ENCODE data around the gene B4GALT5.

B4GALT5 gene

DNA sequence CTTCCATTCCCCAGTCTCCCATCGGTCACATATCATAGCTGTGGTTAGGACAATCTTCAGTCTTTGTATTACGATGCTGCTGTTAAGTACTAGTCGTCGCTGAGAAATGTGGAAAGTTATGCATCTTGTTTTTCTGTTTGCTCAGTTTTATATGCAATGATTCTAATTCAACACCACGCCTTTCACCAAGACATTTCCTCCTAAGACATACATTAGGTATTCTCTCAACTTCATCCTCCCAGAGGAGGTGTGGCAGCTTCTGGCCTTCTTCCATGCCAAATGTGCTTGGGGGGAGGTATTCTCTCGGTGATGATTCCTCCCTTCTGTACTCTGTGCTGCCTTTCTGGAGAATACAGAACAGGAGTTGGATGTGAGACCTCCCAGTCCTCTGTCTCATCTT, 66.1 kb downstream of the B4GALT5 start:
- Histone ChIP-seq H3K27ac (no peak overlapping the region), H3K4me3 (no peak overlapping the region)
- DNase-seq (ENCODE audit: low spot score): no peak
- TF ChIP-seq, protein P1, sequence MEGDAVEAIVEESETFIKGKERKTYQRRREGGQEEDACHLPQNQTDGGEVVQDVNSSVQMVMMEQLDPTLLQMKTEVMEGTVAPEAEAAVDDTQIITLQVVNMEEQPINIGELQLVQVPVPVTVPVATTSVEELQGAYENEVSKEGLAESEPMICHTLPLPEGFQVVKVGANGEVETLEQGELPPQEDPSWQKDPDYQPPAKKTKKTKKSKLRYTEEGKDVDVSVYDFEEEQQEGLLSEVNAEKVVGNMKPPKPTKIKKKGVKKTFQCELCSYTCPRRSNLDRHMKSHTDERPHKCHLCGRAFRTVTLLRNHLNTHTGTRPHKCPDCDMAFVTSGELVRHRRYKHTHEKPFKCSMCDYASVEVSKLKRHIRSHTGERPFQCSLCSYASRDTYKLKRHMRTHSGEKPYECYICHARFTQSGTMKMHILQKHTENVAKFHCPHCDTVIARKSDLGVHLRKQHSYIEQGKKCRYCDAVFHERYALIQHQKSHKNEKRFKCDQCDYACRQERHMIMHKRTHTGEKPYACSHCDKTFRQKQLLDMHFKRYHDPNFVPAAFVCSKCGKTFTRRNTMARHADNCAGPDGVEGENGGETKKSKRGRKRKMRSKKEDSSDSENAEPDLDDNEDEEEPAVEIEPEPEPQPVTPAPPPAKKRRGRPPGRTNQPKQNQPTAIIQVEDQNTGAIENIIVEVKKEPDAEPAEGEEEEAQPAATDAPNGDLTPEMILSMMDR (IDR thresholded peaks at IDR 0.05): no peak

DNA sequence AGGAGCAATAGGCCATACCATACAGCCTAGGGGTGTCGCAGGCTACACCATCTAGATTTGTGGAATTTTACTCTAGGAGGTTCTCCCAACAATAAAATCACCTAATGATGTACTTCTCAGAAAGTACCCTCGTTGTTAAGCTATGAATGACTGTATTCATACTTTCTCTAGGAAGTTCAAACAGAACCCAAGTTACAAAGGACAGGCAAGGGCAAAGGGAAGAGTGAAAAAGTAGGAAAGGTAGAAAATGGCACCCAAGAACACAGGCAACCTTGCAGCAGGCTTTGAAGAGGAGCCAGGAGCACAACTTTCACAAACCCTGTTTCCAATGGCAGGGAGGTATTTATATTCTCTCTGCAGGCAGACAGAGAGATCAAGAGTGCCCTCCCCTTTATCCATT, 67.2 kb downstream of the B4GALT5 start:
- TF ChIP-seq, protein P1 (IDR thresholded peaks at IDR 0.05): no peak
- DNase-seq (ENCODE audit: low spot score): no peak
- Histone ChIP-seq H3K27ac (no peak overlapping the region), H3K4me3 (no peak overlapping the region)

DNA sequence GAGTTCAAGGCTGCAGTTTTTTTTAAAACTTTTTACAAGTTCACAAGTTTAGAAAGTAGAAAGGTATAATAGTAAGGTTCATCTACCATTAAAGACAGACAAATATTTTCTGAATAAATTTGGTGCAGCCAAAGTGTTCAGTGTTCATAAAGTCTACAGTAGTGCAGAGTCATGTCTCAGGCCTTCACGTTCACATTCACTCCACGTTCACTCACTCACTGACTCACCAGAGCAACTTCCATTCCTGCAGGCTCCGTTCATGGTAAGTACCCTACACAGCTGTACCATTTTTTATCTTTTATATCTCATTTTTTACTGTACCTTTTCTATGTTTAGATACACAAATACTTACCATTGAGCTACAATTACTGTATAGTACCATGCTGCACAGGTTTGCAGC, 67.6 kb downstream of the B4GALT5 start:
- H3K27ac ChIP-seq: no peak overlapping the region
- DNase-seq (ENCODE audit: low spot score): no peak
- H3K4me3 ChIP-seq: no peak overlapping the region
- TF ChIP-seq, protein P1 (IDR thresholded peaks at IDR 0.05): no peak

DNA sequence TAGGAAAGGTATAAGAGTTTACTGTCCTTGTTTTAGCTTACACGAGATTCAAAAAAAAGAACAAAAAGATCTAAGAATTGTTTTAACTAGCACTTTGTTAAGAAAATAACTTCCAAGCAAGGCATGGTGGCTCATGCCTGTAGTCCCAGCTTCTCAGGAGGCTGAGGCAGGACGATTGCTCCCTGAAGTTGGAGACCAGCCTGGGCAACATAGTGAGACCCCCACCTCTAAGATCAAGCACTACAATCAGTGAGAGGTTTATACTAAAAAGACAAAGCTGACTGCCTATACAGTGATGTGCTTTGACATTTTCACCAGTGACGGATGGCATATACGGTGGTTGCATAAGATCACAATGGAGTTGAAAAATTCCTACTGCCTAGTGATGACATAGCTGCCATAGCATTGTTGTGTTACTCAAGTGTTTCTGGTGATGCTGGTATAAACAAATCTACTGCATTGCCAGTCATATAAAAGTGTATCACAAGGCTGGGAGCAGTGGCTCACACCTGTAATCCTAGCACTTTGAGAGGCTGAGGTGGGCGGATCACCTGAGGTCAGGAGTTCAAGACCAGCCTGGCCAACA, 68.6 kb downstream of the B4GALT5 start:
- DNase-seq (ENCODE audit: low spot score): no peak
- Histone ChIP-seq H3K4me3 (no peak overlapping the region), H3K27ac (no peak overlapping the region)
- TF ChIP-seq, protein P1 (IDR thresholded peaks at IDR 0.05): no peak

DNA sequence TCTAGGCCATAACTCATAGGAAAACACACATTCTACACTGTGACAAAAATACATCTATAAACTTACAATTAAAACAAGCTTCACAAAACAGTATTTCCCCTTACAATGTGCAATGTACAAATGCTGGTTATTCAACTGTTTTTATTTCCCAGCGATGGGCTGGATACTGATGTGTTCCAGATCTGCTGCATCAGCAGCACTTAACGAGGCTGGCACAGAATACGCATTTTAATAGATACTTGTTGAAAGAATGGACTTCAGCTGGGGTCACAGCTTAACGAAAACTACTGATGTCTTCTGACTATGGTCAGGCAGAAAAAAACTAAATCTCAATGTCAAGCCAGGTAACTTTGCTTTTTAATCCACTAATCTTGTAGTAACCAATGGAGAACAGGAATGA, 70.9 kb downstream of the B4GALT5 start:
- H3K4me3 ChIP-seq: no peak overlapping the region
- TF ChIP-seq, protein P1 (IDR thresholded peaks at IDR 0.05): no peak
- DNase-seq (ENCODE audit: low spot score): no peak
- H3K27ac ChIP-seq: no peak overlapping the region

DNA sequence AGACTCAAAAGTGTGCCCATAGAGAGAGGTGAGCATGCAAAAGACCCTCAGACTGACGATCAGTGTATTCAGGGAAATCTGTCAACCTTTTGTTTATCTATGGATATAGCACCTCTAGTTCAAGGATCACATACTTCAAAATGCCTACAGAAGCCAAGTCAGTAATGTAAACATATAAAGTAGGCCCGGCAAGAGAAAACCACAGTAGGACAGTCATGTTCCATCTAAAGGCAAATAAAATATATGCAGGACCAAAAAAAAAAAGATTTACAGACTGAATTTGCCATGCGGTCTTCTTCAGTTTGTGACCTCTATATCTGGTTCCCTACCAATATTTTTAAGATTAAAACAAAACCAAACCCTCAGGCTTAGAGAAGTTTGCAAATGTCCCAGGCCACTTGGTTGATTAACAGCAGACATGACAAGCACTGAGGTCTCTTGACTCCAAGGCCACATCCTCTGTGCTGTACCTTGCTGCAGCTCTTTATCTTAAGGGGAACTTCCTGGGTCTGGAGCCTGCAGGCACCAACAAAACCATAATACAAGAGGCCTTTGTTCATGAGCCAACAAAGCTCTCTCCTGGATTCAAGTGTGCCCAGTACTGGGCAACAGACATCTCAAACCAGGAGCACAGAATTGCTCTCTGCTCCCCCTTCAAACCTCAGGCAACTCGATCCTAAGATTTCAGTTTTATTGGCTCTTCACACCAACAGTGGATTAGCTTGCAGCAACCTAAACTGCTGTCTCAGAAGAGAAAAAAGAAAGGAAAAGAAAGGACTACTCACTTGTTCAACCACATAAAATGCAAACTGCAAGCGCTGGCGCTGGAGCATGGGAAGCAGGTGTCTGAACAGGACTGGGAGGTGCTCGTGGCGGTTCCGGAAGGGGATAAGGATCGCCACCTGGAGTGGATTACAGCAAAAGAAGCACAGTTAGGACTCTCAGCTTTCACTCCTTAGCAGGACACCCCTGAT, 71.7 kb downstream of the B4GALT5 start:
- TF ChIP-seq, protein P1 (IDR thresholded peaks at IDR 0.05): no peak
- no peak overlapping the region for H3K4me3 ChIP-seq
- H3K27ac ChIP-seq: no peak overlapping the region
- no peak for DNase-seq (ENCODE audit: low spot score)

Data from coronary artery (tissue), 2 donors.